HG02973 (cell line): Measurements from ENCODE around the gene SOWAHB.

Source experiments
- ATAC-seq: cut with Tn5 transposase; IDR thresholded peaks from one replicate; pipeline ENCODE4 v1.9.1; 2021; ENCODE audit warnings: moderate library complexity; ENCODE audit not compliant: unreplicated experiment

SOWAHB gene, protein sequence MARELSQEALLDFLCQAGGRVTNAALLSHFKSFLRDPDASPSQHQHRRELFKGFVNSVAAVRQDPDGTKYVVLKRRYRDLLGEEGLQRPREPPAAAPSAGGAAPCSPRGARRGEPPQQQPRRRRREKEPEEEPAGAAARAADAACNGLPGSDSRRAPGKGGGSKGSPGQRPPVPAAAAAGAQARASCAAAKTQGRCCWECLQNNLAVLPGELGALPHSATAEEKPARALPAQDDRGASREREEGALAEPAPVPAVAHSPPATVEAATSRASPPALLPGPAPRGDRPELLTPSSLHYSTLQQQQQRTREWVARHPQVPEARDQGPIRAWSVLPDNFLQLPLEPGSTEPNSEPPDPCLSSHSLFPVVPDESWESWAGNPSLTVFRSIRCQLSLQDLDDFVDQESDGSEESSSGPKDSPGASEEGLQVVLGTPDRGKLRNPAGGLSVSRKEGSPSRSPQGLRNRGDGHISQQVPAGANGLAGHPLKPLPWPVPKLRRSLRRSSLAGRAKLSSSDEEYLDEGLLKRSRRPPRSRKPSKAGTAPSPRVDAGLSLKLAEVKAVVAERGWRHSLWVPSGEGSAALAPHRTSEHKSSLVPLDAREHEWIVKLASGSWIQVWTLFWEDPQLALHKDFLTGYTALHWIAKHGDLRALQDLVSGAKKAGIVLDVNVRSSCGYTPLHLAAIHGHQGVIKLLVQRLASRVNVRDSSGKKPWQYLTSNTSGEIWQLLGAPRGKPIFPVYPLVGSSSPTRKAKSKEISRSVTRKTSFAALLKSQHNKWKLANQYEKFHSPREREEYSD

DNA sequence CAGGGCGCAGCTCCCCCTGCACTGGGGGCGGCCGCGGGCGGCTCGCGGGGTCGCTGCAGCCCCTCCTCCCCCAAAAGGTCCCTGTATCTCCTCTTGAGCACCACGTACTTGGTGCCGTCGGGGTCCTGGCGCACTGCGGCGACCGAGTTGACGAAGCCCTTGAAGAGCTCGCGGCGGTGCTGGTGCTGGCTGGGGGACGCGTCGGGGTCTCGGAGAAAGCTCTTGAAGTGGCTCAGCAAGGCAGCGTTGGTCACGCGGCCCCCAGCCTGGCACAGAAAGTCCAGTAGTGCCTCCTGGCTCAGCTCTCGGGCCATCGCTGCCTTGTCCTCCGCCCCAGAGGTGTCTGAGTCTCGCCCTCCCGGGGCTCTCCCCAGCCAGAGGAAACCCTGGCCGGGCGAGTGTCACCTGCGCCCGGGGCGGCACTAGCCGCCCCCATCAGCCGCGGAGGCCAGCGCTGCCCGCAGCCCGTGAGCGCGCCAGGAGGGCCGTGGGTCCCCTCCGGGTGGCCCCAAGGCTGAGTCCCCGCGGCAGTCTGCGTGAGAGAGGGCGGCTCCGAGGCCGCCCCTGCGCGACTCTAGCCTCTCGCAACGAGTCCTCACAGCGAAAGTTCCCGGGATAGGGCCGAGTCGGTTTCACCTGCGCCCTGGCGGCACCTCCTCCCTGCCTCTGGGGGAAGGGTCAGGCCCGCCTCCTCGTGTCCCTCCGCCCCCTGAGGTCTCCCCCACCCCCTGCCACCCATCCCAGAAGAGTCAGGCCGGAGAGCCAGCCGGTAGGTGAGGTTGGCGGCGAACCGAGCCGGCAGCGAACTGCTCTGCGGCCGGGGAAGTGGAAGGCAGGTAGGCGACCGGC, at the start of gene SOWAHB:
Gene SOWAHB (minus strand): TSS at position 609 of the 849 bp plus-strand sequence. CDS start 295 bp downstream, at position 314.
- no peak for ATAC-seq

GRCh38 chr4:76947369-76947768, 49.4 kb upstream of the SOWAHB start:
- ATAC-seq: no peak

DNA sequence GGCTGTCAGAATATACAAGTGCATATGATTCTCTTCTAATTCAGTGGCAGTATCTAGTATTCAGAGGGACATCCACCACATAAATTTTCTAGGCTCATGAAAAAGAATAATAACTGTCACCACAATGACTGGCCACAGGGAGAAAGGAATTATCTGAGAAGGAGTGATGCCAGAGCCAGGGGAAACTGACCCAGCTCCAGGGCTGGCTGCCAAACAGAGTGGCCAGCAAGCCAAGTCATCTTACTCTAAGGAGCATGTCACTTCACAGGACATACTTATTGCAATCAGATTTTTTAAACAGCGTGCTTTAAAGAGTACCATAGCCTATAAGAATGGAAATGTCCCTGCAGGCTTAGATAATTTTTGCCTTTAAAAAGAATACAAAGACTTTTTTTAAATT, 45.8 kb upstream of the SOWAHB start:
- ATAC-seq: no peak

DNA sequence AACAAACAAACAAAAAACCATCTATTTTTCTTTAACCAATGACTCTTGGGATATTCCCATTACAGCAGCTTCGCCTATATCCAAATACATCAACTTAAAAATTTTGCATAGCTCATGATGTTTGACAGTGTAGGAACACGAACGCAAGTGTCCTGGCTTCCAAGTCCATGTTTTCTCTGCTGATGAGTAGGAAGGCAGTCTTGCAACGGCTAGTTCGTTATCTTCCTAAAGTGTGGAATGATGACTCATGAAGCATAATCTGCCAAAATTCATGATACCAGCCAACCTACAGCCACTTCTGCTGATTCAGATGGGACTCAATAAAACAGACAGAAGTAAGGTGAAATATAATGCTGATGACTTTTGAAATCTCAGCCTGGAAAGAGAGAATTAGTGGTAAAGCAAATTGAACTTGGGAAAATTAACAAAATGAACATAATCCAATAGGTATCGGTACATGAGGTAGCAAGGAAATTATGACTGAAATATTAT, 45.2 kb upstream of the SOWAHB start:
- ATAC-seq: no peak

DNA sequence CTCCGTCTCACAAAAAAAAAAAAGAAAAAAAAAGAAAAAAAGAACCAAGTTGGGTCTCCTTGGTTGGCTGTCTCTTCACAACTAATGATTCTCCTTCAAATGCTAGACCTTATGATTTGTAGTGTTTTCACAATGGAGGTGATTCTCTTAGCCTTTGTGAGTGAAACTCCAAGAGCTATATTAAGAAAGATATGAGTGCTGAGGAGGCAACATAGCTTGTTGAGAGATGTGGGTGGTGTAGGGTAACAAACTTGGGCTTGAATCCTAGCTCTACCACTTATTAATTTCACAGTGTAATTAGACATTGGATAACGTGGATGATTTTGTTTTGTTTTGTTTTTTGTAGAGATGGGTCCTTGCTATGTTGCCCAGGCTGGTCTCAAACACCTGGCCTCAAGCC, 41.2 kb upstream of the SOWAHB start:
- no peak for ATAC-seq

- ATAC-seq: no peak
Measured at GRCh38 chr4:76931576-76932276, 33.8 kb upstream of the SOWAHB start.

- ATAC-seq: no peak
Measured at GRCh38 chr4:76931087-76931486, 33.1 kb upstream of the SOWAHB start.

DNA sequence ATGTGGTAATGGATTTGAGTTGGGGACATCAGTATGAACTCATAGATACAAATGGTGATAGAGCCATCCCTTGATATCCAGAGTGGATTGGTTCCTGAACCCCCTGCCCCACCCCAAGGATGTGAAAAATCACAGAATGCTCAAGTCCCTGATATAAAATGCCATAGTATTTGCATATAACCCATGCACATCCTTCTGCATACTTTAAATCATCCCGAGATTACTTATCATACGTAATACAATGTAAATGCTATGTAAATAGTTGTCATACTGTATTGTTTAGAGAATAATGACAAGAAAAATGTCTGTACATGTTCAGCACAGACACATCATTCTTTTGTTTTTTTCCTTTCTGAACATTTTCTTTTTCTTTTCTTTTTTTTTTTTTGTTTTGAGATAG, 32.7 kb upstream of the SOWAHB start:
- ATAC-seq: no peak

- no peak for ATAC-seq
Measured at GRCh38 chr4:76926841-76927240, 28.9 kb upstream of the SOWAHB start.

- no peak for ATAC-seq
Measured at GRCh38 chr4:76923619-76924357, 25.8 kb upstream of the SOWAHB start.

DNA sequence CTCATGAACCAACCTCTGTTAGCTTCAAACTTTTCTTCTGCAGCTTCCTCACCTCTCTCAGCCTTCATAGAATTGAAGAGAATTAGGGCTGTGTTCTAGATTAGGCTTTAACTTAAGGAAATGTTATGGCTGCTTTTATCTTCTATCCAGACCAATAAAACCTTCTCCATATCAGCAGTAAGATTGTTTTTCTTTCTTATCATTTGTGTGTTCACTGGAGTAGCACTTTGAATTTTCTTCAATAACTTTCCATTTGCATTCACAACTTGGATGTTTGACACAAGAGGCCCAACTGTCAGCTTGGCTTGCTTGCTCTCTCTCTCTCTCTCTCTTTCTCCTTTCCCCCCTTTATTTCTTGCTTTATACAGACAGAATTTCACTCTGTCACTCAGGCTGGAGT, 22.8 kb upstream of the SOWAHB start:
- ATAC-seq: no peak

- no peak for ATAC-seq
Measured at GRCh38 chr4:76909711-76910110, 11.8 kb upstream of the SOWAHB start.

GRCh38 chr4:76905521-76905920, 7.6 kb upstream of the SOWAHB start:
- no peak for ATAC-seq

DNA sequence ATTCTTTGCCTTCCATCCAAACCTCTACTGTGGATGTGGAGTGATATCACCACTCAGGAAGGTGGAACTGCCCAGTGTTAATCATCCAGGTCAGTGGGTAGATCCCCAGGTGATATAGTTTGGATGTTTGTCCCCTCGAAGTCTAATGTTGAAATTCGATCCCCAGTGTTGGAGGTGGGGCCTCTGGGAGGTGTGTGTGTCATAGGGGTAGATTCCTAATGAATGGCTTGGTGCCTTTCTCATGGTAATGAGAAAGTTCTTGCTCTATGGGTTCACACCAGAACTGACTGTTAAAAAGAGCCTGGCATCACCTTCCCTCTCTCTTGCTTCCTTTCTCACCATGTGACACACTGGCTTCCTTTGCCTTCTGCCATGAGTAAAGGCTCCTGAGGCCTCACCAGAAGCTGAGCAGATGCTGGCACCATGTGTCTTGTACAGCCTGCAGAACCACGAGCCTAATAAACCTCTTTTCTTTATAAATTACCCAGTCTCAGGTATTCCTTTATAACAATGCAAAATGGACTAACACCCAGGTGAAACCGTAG, 6.8 kb upstream of the SOWAHB start:
- no peak for ATAC-seq

- no peak for ATAC-seq
Measured at GRCh38 chr4:76902233-76902890, 4.4 kb upstream of the SOWAHB start.

GRCh38 chr4:76898949-76899645, 1.2 kb upstream of the SOWAHB start:
- no peak for ATAC-seq

GRCh38 chr4:76898385-76898692, 395 bp upstream of the SOWAHB start:
- no peak for ATAC-seq
